Measurements from ENCODE around the gene PCDHGB5.
"Not testable (repeated sequence)": the region's sequence is repeated elsewhere in the genome, so short reads cannot be mapped to it uniquely, and the experiment has no call there.

The PCDHGB5 gene

DNA sequence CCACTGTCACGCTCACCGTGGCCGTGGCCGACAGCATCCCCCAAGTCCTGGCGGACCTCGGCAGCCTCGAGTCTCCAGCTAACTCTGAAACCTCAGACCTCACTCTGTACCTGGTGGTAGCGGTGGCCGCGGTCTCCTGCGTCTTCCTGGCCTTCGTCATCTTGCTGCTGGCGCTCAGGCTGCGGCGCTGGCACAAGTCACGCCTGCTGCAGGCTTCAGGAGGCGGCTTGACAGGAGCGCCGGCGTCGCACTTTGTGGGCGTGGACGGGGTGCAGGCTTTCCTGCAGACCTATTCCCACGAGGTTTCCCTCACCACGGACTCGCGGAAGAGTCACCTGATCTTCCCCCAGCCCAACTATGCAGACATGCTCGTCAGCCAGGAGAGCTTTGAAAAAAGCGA, 35.0 kb downstream of the PCDHGB5 start:
- H3K27ac ChIP-seq (ENCODE audit: low read depth, low read length); H3K9ac ChIP-seq (ENCODE audit: low read depth, low read length); H3K27me3 ChIP-seq (ENCODE audit: insufficient read depth, low read length); H3K4me1 ChIP-seq (ENCODE audit: insufficient read depth, low read length); H3K4me3 ChIP-seq (ENCODE audit: low read length): not testable (repeated sequence)
- 96% methylated on average over 29 of the region's 29 CpGs for WGBS
- H3K36me3 ChIP-seq (ENCODE audit: insufficient read depth, low read length): peaks cover 24% of the 10 kb centered on the region; the same call in 1 of the 2 replicates
- peaks cover 60% of the 10 kb centered on the region for H3K9me3 ChIP-seq (ENCODE audit: insufficient read depth, low read depth, low read length)

DNA sequence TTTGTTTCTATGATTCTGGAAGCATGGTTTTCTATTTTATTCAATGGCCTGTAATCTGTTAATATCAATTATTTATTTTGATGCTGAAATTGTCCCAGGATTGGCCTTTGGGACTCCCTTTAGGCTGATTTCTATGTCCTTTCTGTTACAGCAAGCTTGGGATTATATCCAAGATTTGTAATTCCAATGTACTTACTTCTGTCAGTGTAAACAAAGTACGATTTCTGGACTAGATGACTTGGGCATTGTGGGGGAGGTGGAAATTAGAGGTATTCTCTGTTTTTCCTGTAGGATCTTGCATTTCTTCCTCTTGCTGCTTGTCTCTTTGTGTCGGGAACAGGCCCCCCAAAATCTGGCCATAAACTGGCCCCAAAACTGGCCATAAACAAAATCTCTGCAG, 36.3 kb downstream of the PCDHGB5 start:
- Histone ChIP-seq H3K9me3 (ENCODE audit: insufficient read depth, low read depth, low read length) (peaks cover 50% of the 10 kb centered on the region), H3K36me3 (ENCODE audit: insufficient read depth, low read length) (peaks cover 19% of the 10 kb centered on the region; the same call in 1 of the 2 replicates), H3K9ac (ENCODE audit: low read depth, low read length) (no peak overlapping the region), H3K4me1 (ENCODE audit: insufficient read depth, low read length) (no peaks in the 10 kb centered on the region), H3K27me3 (ENCODE audit: insufficient read depth, low read length) (no peaks in the 10 kb centered on the region), H3K27ac (ENCODE audit: low read depth, low read length) (no peak overlapping the region), H3K4me3 (ENCODE audit: low read length) (no peak overlapping the region)
- WGBS: 100% methylated on average over 2 of the region's 2 CpGs

DNA sequence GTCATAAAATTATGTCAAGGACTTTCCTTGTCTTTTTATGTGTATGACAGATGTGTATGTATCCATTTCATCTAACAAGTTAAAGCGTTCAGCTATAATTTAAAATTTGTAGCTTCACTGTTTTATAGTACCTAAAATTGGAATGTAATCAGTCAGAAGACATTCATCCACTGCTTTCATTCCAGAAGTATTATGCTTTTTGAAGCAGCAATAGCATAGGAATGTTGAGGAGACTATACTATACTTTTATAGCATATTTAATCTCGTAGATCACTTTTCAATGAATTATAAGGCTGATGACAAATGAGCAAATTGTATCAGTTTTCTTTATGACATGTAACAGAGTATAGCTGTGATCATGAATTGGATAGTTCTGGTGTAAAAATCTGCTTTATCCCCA, 39.5 kb downstream of the PCDHGB5 start:
- H3K27me3 ChIP-seq (ENCODE audit: insufficient read depth, low read length): no peaks in the 10 kb centered on the region
- peaks cover 20% of the 10 kb centered on the region for H3K9me3 ChIP-seq (ENCODE audit: insufficient read depth, low read depth, low read length)
- H3K27ac ChIP-seq (ENCODE audit: low read depth, low read length): no peak overlapping the region
- no peaks in the 10 kb centered on the region; the same call in 1 of the 2 replicates for H3K36me3 ChIP-seq (ENCODE audit: insufficient read depth, low read length)
- H3K4me3 ChIP-seq (ENCODE audit: low read length): no peak overlapping the region
- H3K4me1 ChIP-seq (ENCODE audit: insufficient read depth, low read length): no peaks in the 10 kb centered on the region
- H3K9ac ChIP-seq (ENCODE audit: low read depth, low read length): no peak overlapping the region
- WGBS: no CpG with 5 or more reads among the region's 2 CpGs

DNA sequence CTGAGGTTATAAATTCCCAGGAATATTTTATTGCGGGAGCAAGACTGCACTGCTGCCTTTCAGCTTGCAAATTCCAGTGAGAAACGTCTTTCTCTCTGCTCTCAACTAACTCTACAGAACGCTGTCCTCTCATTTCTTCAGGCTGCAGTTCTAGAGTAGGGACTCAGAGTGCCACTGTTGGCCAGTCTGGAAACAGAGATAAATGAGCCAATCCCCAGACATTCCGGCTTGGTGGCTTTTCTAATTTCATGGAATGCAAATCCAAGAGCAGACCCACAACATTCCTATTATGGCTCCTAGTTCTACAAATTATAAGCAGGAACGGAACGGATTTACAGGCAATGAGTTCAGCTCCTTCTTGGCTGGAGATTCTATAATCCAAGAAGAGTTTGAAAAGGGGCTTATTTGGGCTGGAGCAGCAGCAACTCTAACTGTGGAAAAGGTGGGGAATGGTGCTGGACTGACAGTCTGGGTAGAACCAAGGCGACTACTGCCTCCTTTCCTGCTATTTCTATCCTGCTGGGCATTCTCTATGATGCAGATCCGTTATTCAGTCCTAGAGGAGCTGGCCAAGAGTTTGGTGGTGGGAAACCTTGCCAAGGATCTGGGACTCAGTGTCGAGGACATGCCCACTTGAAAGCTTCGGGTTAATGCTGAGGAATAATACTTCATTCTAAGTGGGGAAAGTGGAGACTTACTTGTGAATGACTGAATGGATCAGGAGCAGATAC, 41.8 kb downstream of the PCDHGB5 start:
- Histone ChIP-seq H3K9me3 (ENCODE audit: insufficient read depth, low read depth, low read length) (peaks cover 5% of the 10 kb centered on the region; the same call in 1 of the 2 replicates), H3K27me3 (ENCODE audit: insufficient read depth, low read length) (no peaks in the 10 kb centered on the region), H3K4me3 (ENCODE audit: low read length) (no peak overlapping the region), H3K36me3 (ENCODE audit: insufficient read depth, low read length) (no peaks in the 10 kb centered on the region), H3K27ac (ENCODE audit: low read depth, low read length) (no peak overlapping the region), H3K4me1 (ENCODE audit: insufficient read depth, low read length) (no peaks in the 10 kb centered on the region), H3K9ac (ENCODE audit: low read depth, low read length) (no peak overlapping the region)
- WGBS: 87% methylated on average over 10 of the region's 10 CpGs

DNA sequence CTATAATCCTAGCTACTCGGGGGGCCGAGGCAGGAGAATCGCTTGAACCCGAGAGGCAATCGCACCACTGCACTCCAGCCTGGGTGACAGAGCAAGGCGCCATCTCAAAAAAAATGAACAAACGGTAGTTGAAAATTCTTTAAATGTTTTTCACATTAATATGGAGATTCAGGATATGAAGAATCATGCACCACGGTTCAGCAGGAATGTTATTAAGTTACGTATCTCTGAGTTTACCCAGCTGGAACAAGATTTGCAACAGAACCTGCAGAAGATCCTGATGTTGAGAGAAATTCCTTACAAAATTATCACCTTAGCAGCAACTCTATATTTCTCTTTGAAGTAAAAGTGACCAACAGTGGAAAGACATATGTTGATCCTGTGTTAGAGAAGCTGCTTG, 42.6 kb downstream of the PCDHGB5 start:
- Histone ChIP-seq H3K36me3 (ENCODE audit: insufficient read depth, low read length) (no peaks in the 10 kb centered on the region), H3K4me1 (ENCODE audit: insufficient read depth, low read length) (no peaks in the 10 kb centered on the region), H3K9ac (ENCODE audit: low read depth, low read length) (no peak overlapping the region), H3K4me3 (ENCODE audit: low read length) (no peak overlapping the region), H3K27ac (ENCODE audit: low read depth, low read length) (no peak overlapping the region), H3K9me3 (ENCODE audit: insufficient read depth, low read depth, low read length) (peaks cover 1% of the 10 kb centered on the region; the same call in 1 of the 2 replicates), H3K27me3 (ENCODE audit: insufficient read depth, low read length) (no peaks in the 10 kb centered on the region)
- WGBS: 97% methylated on average over 9 of the region's 9 CpGs

DNA sequence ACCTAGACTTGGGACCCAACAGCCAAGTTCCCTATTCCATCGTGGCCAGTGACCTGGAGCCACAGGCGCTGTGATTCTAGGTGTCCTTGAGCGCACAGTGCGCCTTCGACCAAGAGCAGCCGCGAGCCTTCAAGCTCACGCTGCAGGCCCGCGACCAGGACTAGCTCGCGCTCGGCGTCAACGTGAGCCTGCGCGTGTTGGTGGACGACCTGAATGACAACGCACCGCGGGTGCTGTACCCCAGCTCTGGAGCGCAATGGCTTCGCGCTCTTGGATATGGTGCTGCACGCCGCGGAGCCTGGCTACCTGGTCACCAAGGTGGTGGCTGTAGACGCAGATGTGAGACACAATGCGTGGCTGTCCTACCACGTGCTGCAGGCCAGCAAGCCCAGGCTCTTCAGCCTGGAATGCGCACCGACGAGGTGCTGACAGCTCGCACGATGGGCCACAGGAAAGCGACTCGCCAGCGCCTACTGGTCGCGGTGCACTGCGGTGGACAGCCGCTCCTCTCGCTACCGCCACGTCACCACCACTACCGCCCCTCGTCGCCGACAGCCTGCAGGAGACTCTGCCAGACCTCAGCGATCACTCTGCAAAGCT, 43.9 kb downstream of the PCDHGB5 start:
- Histone ChIP-seq H3K36me3 (ENCODE audit: insufficient read depth, low read length) (no peaks in the 10 kb centered on the region), H3K9ac (ENCODE audit: low read depth, low read length) (no peak overlapping the region; the same call in 1 of the 2 replicates), H3K4me3 (ENCODE audit: low read length) (no peak overlapping the region), H3K9me3 (ENCODE audit: insufficient read depth, low read depth, low read length) (no peaks in the 10 kb centered on the region), H3K27ac (ENCODE audit: low read depth, low read length) (no peak overlapping the region), H3K27me3 (ENCODE audit: insufficient read depth, low read length) (no peaks in the 10 kb centered on the region), H3K4me1 (ENCODE audit: insufficient read depth, low read length) (no peaks in the 10 kb centered on the region)
- 97% methylated on average over 50 of the region's 50 CpGs for WGBS
